Endodermal cell (in vitro differentiated cells): ENCODE measurements around the gene PER2. TPM values are rescaled to one million over a fixed set of nuclear protein-coding genes. Genes with fewer than 3 reads are reported as not detected.
"Not testable (repeated sequence)": the region's sequence is repeated elsewhere in the genome, so short reads cannot be mapped to it uniquely, and the experiment has no call there.

Source experiments
- DNase-seq: peaks from one replicate; pipeline ENCODE4 v3.0.0-alpha.2; 2017
- H3K27ac ChIP-seq: 2 replicates; pipeline ENCODE4 v1.5.1; 2013; ENCODE audit warnings: mild to moderate bottlenecking, low read depth, low read length, moderate library complexity
- H3K27me3 ChIP-seq: 2 replicates; pipeline ENCODE4 v1.6.1; 2013; ENCODE audit warnings: mild to moderate bottlenecking, low read length, moderate library complexity; ENCODE audit not compliant: insufficient read depth, control insufficient read depth, poor library complexity, severe bottlenecking
- H3K36me3 ChIP-seq: 2 replicates; pipeline ENCODE4 v1.7.0; 2013; ENCODE audit warnings: mild to moderate bottlenecking, low read length, moderate library complexity; ENCODE audit not compliant: control insufficient read depth, insufficient read depth
- H3K4me1 ChIP-seq: one replicate; pipeline ENCODE4 v1.7.0; 2013; ENCODE audit warnings: low read length; ENCODE audit not compliant: control insufficient read depth, insufficient read depth
- H3K4me3 ChIP-seq: 2 replicates; pipeline ENCODE4 v1.5.1; 2013; ENCODE audit warnings: mild to moderate bottlenecking, low read length, moderate library complexity
- H3K9ac ChIP-seq: 2 replicates; pipeline ENCODE4 v1.6.1; 2013; ENCODE audit warnings: mild to moderate bottlenecking, low read length, moderate library complexity; ENCODE audit not compliant: poor library complexity, severe bottlenecking; ENCODE audit errors: extremely low read depth
- H3K9me3 ChIP-seq: 2 replicates; pipeline ENCODE4 v1.6.1; 2013; ENCODE audit warnings: mild to moderate bottlenecking, low read length, moderate library complexity; ENCODE audit not compliant: control insufficient read depth
- H3K27ac Mint-ChIP-seq: 2 replicates; pipeline ENCODE4 v1.8.0; 2020; ENCODE audit warnings: mixed read lengths
- H3K27me3 Mint-ChIP-seq: 2 replicates; pipeline ENCODE4 v1.8.0; 2021; ENCODE audit warnings: mild to moderate bottlenecking, mixed read lengths; ENCODE audit not compliant: insufficient read depth
- H3K36me3 Mint-ChIP-seq: 2 replicates; pipeline ENCODE4 v1.8.0; 2020; ENCODE audit warnings: low read depth, mixed read lengths
- H3K4me1 Mint-ChIP-seq: 2 replicates; pipeline ENCODE4 v1.8.0; 2020; ENCODE audit warnings: mixed read lengths
- H3K4me3 Mint-ChIP-seq: 2 replicates; pipeline ENCODE4 v1.8.0; 2020; ENCODE audit warnings: mild to moderate bottlenecking, moderate library complexity, mixed read lengths
- H3K9me3 Mint-ChIP-seq: 2 replicates; pipeline ENCODE4 v1.8.0; 2020; ENCODE audit warnings: mild to moderate bottlenecking, mixed read lengths
- WGBS, 2 experiments: methylation state at CpG; one replicate each; pipeline versions ENCODE4 v1.1.5 to v1.1.7; 2013; ENCODE audit warnings: missing lambda C conversion rate in 2 of 2, mixed read lengths in 1 of 2; ENCODE audit not compliant: insufficient coverage in 1 of 2, insufficient read length in 1 of 2; 5-methylcytosine and 5-hydroxymethylcytosine counted together
- total RNA-seq, 2 donors: library from RNA; stranded (reverse); fragmentation: NEBNext Ultra II Directional in 1 of 2; extraction: Animal tissue kit (Norgen Biotek cat#: 25700) in 1 of 2; gene quantifications; 2 replicates in 1 of 2; 3 replicates in 1 of 2; pipeline ENCODE4 v1.2.1, GENCODE V29; 2021
- TF ChIP-seq, protein P1 (sequence below): fragments of 200-600 bp; sonication (generic); conservative IDR thresholded peaks from 2 replicates; pipeline ENCODE4 v1.5.0; 2021; ENCODE audit warnings: antibody characterized with exemption, mild to moderate bottlenecking

Gene PER2
- total RNA-seq, 2 donors from 2014 or later: 9.7 to 13.5 TPM

DNA sequence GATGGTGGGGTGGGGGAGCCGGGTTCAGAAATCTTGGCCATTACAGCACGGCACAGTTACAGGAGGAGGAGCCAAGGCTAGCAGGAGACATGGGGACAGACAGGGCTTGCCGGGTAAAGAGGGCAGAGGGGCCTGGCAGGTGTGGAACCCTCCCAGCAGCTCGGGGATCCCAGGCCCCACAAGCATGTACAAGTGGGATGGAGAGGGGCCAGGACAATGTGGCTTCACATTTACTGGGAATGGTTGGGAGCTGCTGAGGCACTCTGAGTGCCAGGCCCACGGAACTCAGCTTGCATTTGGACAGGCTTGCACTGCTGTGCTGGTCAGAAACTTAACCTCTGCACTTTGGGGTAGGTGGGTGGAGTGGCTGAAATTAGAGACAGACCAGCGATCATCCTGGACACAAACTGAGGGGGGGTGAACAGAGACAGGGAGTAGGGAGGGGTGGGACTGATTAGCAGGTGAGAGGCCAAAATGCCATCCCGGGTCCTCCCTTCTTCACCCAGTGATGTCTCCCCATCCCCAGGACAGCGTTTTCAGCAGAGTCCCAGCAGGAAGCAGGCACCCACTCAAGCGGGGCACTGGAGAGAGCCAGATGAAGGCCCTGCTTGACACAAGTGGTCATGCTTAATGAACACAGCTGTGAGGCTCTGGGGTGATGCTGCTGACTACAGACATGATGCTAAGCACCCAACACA is 9.6 kb downstream of the PER2 start:
- H3K36me3 Mint-ChIP-seq: peaks cover 37% of the 10 kb centered on the region
- H3K9ac ChIP-seq: no peak overlapping the region
- no peaks in the 10 kb centered on the region for H3K9me3 Mint-ChIP-seq
- peaks cover 9% of the 10 kb centered on the region for H3K4me1 Mint-ChIP-seq
- H3K27me3 ChIP-seq: no peaks in the 10 kb centered on the region
- H3K4me3 Mint-ChIP-seq: no peak overlapping the region
- H3K4me3 ChIP-seq: no peak overlapping the region
- H3K27ac Mint-ChIP-seq: peak overlapping the region; percentile 24
- no peaks in the 10 kb centered on the region for H3K27me3 Mint-ChIP-seq
- H3K27ac ChIP-seq: no peak overlapping the region
- TF ChIP-seq, protein P1, sequence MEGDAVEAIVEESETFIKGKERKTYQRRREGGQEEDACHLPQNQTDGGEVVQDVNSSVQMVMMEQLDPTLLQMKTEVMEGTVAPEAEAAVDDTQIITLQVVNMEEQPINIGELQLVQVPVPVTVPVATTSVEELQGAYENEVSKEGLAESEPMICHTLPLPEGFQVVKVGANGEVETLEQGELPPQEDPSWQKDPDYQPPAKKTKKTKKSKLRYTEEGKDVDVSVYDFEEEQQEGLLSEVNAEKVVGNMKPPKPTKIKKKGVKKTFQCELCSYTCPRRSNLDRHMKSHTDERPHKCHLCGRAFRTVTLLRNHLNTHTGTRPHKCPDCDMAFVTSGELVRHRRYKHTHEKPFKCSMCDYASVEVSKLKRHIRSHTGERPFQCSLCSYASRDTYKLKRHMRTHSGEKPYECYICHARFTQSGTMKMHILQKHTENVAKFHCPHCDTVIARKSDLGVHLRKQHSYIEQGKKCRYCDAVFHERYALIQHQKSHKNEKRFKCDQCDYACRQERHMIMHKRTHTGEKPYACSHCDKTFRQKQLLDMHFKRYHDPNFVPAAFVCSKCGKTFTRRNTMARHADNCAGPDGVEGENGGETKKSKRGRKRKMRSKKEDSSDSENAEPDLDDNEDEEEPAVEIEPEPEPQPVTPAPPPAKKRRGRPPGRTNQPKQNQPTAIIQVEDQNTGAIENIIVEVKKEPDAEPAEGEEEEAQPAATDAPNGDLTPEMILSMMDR: no peak
- no peak for DNase-seq
- WGBS, 2 experiments: 87 to 88% methylated on average over 5 to 9 of the region's 9 CpGs
- no peaks in the 10 kb centered on the region for H3K9me3 ChIP-seq
- no peaks in the 10 kb centered on the region for H3K4me1 ChIP-seq
- H3K36me3 ChIP-seq: peaks cover 44% of the 10 kb centered on the region

DNA sequence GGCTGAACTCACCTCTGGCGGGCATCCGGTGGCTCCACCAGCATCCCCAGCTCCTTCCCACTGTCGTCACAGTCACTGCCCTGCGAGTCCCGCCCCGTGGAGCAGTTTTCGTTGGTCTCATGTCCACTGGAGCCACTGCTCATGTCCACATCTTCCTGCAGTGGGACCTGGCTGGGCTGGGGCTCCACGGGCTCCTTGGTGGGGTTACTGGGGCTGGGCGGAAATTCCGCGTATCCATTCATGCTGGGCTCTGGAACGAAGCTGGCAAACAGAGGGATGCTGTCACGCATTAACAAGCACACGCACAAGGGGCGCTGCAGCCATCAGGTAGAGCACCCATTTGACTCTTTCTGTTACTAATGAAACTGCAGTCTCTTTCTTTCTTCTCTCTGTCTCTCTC is 10.7 kb downstream of the PER2 start:
- peaks cover 48% of the 10 kb centered on the region for H3K36me3 ChIP-seq
- peaks cover 42% of the 10 kb centered on the region for H3K36me3 Mint-ChIP-seq
- no peak overlapping the region for H3K27ac ChIP-seq
- H3K9ac ChIP-seq: no peak overlapping the region
- TF ChIP-seq, protein P1: peak; percentile 74
- H3K9me3 Mint-ChIP-seq: no peaks in the 10 kb centered on the region
- H3K4me3 Mint-ChIP-seq: no peak overlapping the region
- no peak overlapping the region for H3K4me3 ChIP-seq
- 79 to 82% methylated on average over 15 of the region's 15 CpGs for WGBS, 2 experiments
- DNase-seq: peak; percentile 81
- H3K4me1 ChIP-seq: no peaks in the 10 kb centered on the region
- H3K27me3 Mint-ChIP-seq: no peaks in the 10 kb centered on the region
- no peaks in the 10 kb centered on the region for H3K27me3 ChIP-seq
- H3K27ac Mint-ChIP-seq: no peak overlapping the region
- peaks cover 9% of the 10 kb centered on the region for H3K4me1 Mint-ChIP-seq
- no peaks in the 10 kb centered on the region for H3K9me3 ChIP-seq

DNA sequence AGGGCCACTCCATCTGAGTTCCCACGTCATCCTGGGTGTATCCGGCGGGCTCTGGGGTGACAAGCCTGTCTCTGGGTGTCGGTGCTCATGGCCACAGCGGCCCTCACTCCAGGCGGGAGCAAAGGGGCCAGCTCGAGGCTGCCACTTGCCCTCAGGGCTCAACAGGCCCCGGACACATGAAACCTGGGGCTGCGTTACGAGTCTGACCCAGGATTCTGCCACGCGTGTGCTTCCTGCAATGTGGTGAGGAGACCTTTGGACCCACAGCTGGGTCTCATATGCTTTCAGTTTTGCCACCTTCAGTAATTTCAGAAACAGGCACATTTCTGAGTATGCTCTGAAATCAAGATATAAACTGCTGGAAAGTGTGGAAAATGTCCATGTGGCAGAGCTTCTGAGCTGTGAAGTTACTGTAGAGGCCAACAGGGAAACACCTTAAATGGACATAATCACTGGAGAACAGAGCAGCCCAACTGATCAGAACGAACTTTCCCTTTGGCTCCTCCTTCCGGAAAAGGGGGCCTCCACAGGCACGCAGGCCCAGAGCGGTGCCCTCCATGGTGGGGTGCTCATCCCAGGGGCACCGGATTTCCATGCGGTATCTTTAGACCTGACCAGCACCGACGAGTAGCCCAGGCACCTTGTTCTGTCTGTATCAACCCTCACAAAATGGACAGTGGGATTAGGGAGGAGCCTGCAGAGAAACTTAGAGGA is 14.1 kb downstream of the PER2 start:
- TF ChIP-seq, protein P1: no peak
- no peak overlapping the region for H3K4me3 Mint-ChIP-seq
- peaks cover 9% of the 10 kb centered on the region for H3K4me1 Mint-ChIP-seq
- H3K27ac ChIP-seq: no peak overlapping the region
- no peak overlapping the region for H3K27ac Mint-ChIP-seq
- H3K36me3 ChIP-seq: peaks cover 66% of the 10 kb centered on the region
- no peak overlapping the region for H3K4me3 ChIP-seq
- H3K4me1 ChIP-seq: no peaks in the 10 kb centered on the region
- no peak overlapping the region for H3K9ac ChIP-seq
- DNase-seq: no peak
- H3K36me3 Mint-ChIP-seq: peaks cover 54% of the 10 kb centered on the region
- no peaks in the 10 kb centered on the region for H3K9me3 Mint-ChIP-seq
- WGBS, 2 experiments: 90 to 95% methylated on average over 11 to 20 of the region's 20 CpGs
- no peaks in the 10 kb centered on the region for H3K27me3 Mint-ChIP-seq
- H3K27me3 ChIP-seq: no peaks in the 10 kb centered on the region
- H3K9me3 ChIP-seq: no peaks in the 10 kb centered on the region

DNA sequence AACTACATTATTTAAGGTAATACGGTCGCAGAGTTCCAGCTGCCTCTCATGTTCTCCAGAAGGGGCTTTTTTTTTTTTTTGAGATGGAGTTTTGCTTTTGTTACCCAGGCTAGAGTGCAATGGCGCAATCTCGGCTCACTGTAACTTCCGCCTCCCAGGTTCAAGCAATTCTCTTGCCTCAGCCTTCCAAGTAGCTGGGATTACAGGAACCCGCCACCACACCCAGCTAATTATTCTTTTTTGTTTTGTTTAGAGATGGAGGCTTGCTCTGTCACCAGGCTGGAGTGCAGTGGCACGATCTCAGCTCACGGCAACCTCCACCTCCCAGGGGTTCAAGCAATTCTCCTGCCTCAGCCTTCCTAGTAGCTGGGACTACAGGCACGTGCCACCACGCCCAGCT is 15.0 kb downstream of the PER2 start:
- not testable (repeated sequence) for DNase-seq, H3K4me3 Mint-ChIP-seq, H3K4me1 ChIP-seq, H3K27me3 ChIP-seq, H3K4me3 ChIP-seq, H3K27ac Mint-ChIP-seq, H3K27me3 Mint-ChIP-seq, H3K27ac ChIP-seq, H3K9me3 Mint-ChIP-seq, H3K4me1 Mint-ChIP-seq, H3K9me3 ChIP-seq, H3K9ac ChIP-seq
- peaks cover 72% of the 10 kb centered on the region for H3K36me3 ChIP-seq
- 96 to 100% methylated on average over 2 to 8 of the region's 10 CpGs for WGBS, 2 experiments
- peaks cover 59% of the 10 kb centered on the region for H3K36me3 Mint-ChIP-seq
